Measurements from ENCODE around the gene AP2A1.

AP2A1 gene

GRCh38 chr19:49808711-49809159 is 41.9 kb downstream of the AP2A1 start:
- peaks cover 20% of the 10 kb centered on the region for H3K36me3 ChIP-seq (ENCODE audit: insufficient read depth, low read length)
- H3K27me3 ChIP-seq (ENCODE audit: control insufficient read depth in 1 of 2, insufficient read depth in 2 of 2, low read length in 2 of 2), result no peaks in the 10 kb centered on the region
- H3K4me1 ChIP-seq (ENCODE audit: insufficient read depth, low read length), result peaks cover 25% of the 10 kb centered on the region
- H3K9me3 ChIP-seq (ENCODE audit: low read length), result no peaks in the 10 kb centered on the region
- peak overlapping the region; percentile 45 to 72 for H3K4me3 ChIP-seq (ENCODE audit: low read depth in 1 of 2, low read length in 2 of 2)
- H3K9ac ChIP-seq (ENCODE audit: low read length), result peak overlapping the region; percentile 49
- peak overlapping the region; percentile 72 for H3K27ac ChIP-seq (ENCODE audit: low read depth, low read length)

GRCh38 chr19:49809160-49809940 is 42.5 kb downstream of the AP2A1 start:
- Histone ChIP-seq H3K27me3 (ENCODE audit: control insufficient read depth in 1 of 2, insufficient read depth in 2 of 2, low read length in 2 of 2) (no peaks in the 10 kb centered on the region), H3K27ac (ENCODE audit: low read depth, low read length) (peak overlapping the region; percentile 72), H3K9me3 (ENCODE audit: low read length) (no peaks in the 10 kb centered on the region), H3K36me3 (ENCODE audit: insufficient read depth, low read length) (peaks cover 19% of the 10 kb centered on the region), H3K4me3 (ENCODE audit: low read depth in 1 of 2, low read length in 2 of 2) (peak overlapping the region; percentile 45 to 72), H3K4me1 (ENCODE audit: insufficient read depth, low read length) (peaks cover 25% of the 10 kb centered on the region), H3K9ac (ENCODE audit: low read length) (peak overlapping the region; percentile 49)

- Histone ChIP-seq H3K36me3 (ENCODE audit: insufficient read depth, low read length) (peaks cover 13% of the 10 kb centered on the region), H3K4me1 (ENCODE audit: insufficient read depth, low read length) (peaks cover 25% of the 10 kb centered on the region), H3K9me3 (ENCODE audit: low read length) (no peaks in the 10 kb centered on the region), H3K27ac (ENCODE audit: low read depth, low read length) (peak overlapping the region; percentile 72), H3K4me3 (ENCODE audit: low read depth in 1 of 2, low read length in 2 of 2) (peak overlapping the region; percentile 45 to 72), H3K9ac (ENCODE audit: low read length) (peak overlapping the region; percentile 49), H3K27me3 (ENCODE audit: control insufficient read depth in 1 of 2, insufficient read depth in 2 of 2, low read length in 2 of 2) (no peaks in the 10 kb centered on the region)
Observed at GRCh38 chr19:49809941-49810389, 43.2 kb downstream of the AP2A1 start.

GRCh38 chr19:49811328-49811727 is 44.5 kb downstream of the AP2A1 start:
- H3K36me3 ChIP-seq (ENCODE audit: insufficient read depth, low read length), result peaks cover 11% of the 10 kb centered on the region
- H3K27ac ChIP-seq (ENCODE audit: low read depth, low read length), result no peak overlapping the region
- no peaks in the 10 kb centered on the region for H3K27me3 ChIP-seq (ENCODE audit: control insufficient read depth in 1 of 2, insufficient read depth in 2 of 2, low read length in 2 of 2)
- H3K4me1 ChIP-seq (ENCODE audit: insufficient read depth, low read length), result peaks cover 25% of the 10 kb centered on the region
- H3K4me3 ChIP-seq (ENCODE audit: low read depth in 1 of 2, low read length in 2 of 2), result no peak overlapping the region
- H3K9me3 ChIP-seq (ENCODE audit: low read length), result no peaks in the 10 kb centered on the region
- H3K9ac ChIP-seq (ENCODE audit: low read length), result no peak overlapping the region

GRCh38 chr19:49812452-49812996 is 45.7 kb downstream of the AP2A1 start:
- peak overlapping the region; percentile 63 for H3K9ac ChIP-seq (ENCODE audit: low read length)

GRCh38 chr19:49812997-49813861 is 46.4 kb downstream of the AP2A1 start, which contains the start of gene FUZ:
Gene FUZ, minus strand, starts transcription at chr19:49813292. Its CDS starts 186 bp downstream, at chr19:49813106.
- Histone ChIP-seq H3K27me3 (ENCODE audit: control insufficient read depth in 1 of 2, insufficient read depth in 2 of 2, low read length in 2 of 2) (no peaks in the 10 kb centered on the region), H3K9ac (ENCODE audit: low read length) (peak within 1 kb of the TSS; percentile 63), H3K9me3 (ENCODE audit: low read length) (no peaks in the 10 kb centered on the region), H3K36me3 (ENCODE audit: insufficient read depth, low read length) (no peaks in the 10 kb centered on the region), H3K4me3 (ENCODE audit: low read depth in 1 of 2, low read length in 2 of 2) (peak within 1 kb of the TSS; percentile 38 to 92), H3K4me1 (ENCODE audit: insufficient read depth, low read length) (peaks cover 24% of the 10 kb centered on the region), H3K27ac (ENCODE audit: low read depth, low read length) (peak within 1 kb of the TSS; percentile 29)

More at GRCh38 chr19:49812452-49812996, 45.7 kb downstream of the AP2A1 start:
- H3K27ac ChIP-seq (ENCODE audit: low read depth, low read length), result peak overlapping the region; percentile 29
- H3K4me3 ChIP-seq (ENCODE audit: low read depth in 1 of 2, low read length in 2 of 2), result peak overlapping the region; percentile 38 to 92
- H3K4me1 ChIP-seq (ENCODE audit: insufficient read depth, low read length), result peaks cover 29% of the 10 kb centered on the region
- no peaks in the 10 kb centered on the region for H3K27me3 ChIP-seq (ENCODE audit: control insufficient read depth in 1 of 2, insufficient read depth in 2 of 2, low read length in 2 of 2)
- no peaks in the 10 kb centered on the region for H3K9me3 ChIP-seq (ENCODE audit: low read length)
- peaks cover 5% of the 10 kb centered on the region for H3K36me3 ChIP-seq (ENCODE audit: insufficient read depth, low read length)

GRCh38 chr19:49814010-49814409 is 47.2 kb downstream of the AP2A1 start:
- Histone ChIP-seq H3K36me3 (ENCODE audit: insufficient read depth, low read length) (no peaks in the 10 kb centered on the region), H3K4me3 (ENCODE audit: low read depth in 1 of 2, low read length in 2 of 2) (peak overlapping the region in 1 of 2 donors; percentile 38), H3K27ac (ENCODE audit: low read depth, low read length) (peak overlapping the region; percentile 29), H3K4me1 (ENCODE audit: insufficient read depth, low read length) (peaks cover 23% of the 10 kb centered on the region), H3K9ac (ENCODE audit: low read length) (no peak overlapping the region), H3K27me3 (ENCODE audit: control insufficient read depth in 1 of 2, insufficient read depth in 2 of 2, low read length in 2 of 2) (no peaks in the 10 kb centered on the region), H3K9me3 (ENCODE audit: low read length) (no peaks in the 10 kb centered on the region)

- Histone ChIP-seq H3K27me3 (ENCODE audit: control insufficient read depth in 1 of 2, insufficient read depth in 2 of 2, low read length in 2 of 2) (no peaks in the 10 kb centered on the region), H3K9ac (ENCODE audit: low read length) (no peak overlapping the region), H3K36me3 (ENCODE audit: insufficient read depth, low read length) (no peaks in the 10 kb centered on the region), H3K27ac (ENCODE audit: low read depth, low read length) (peak overlapping the region; percentile 69), H3K4me1 (ENCODE audit: insufficient read depth, low read length) (peaks cover 22% of the 10 kb centered on the region), H3K9me3 (ENCODE audit: low read length) (no peaks in the 10 kb centered on the region), H3K4me3 (ENCODE audit: low read depth in 1 of 2, low read length in 2 of 2) (no peak overlapping the region)
Observed at GRCh38 chr19:49816590-49816989, 49.8 kb downstream of the AP2A1 start.

- peak within 1 kb of the TSS; percentile 54 for H3K9ac ChIP-seq (ENCODE audit: low read length)
- no peaks in the 10 kb centered on the region for H3K27me3 ChIP-seq (ENCODE audit: control insufficient read depth in 1 of 2, insufficient read depth in 2 of 2, low read length in 2 of 2)
- peak within 1 kb of the TSS; percentile 96 for H3K27ac ChIP-seq (ENCODE audit: low read depth, low read length)
- no peaks in the 10 kb centered on the region for H3K9me3 ChIP-seq (ENCODE audit: low read length)
- peaks cover 13% of the 10 kb centered on the region for H3K4me1 ChIP-seq (ENCODE audit: insufficient read depth, low read length)
- H3K36me3 ChIP-seq (ENCODE audit: insufficient read depth, low read length), result peaks cover 3% of the 10 kb centered on the region
- H3K4me3 ChIP-seq (ENCODE audit: low read depth in 1 of 2, low read length in 2 of 2), result peak within 1 kb of the TSS; percentile 96 to 98
Observed at GRCh38 chr19:49817964-49818648, 51.3 kb downstream of the AP2A1 start, which contains the start of gene MED25. Gene MED25, plus strand, starts transcription at chr19:49818289. Its CDS starts 53 bp downstream, at chr19:49818342.

GRCh38 chr19:49818649-49819370 is 52.0 kb downstream of the AP2A1 start:
- peak overlapping the region; percentile 54 for H3K9ac ChIP-seq (ENCODE audit: low read length)
- peak overlapping the region; percentile 96 for H3K27ac ChIP-seq (ENCODE audit: low read depth, low read length)
- peaks cover 13% of the 10 kb centered on the region for H3K4me1 ChIP-seq (ENCODE audit: insufficient read depth, low read length)
- peak overlapping the region; percentile 96 to 98 for H3K4me3 ChIP-seq (ENCODE audit: low read depth in 1 of 2, low read length in 2 of 2)
- H3K27me3 ChIP-seq (ENCODE audit: control insufficient read depth in 1 of 2, insufficient read depth in 2 of 2, low read length in 2 of 2), result no peaks in the 10 kb centered on the region
- H3K9me3 ChIP-seq (ENCODE audit: low read length), result no peaks in the 10 kb centered on the region
- peaks cover 10% of the 10 kb centered on the region for H3K36me3 ChIP-seq (ENCODE audit: insufficient read depth, low read length)
